NCI-H2107 treated with DMSO at 0.1 percent for 48 hours (cell line): ENCODE data around the gene SH3RF2.

ENCODE experiments used
- DNase-seq: peaks from one replicate; lab custom pipeline; 2025; ENCODE audit not compliant: unreplicated experiment; lab: John Stamatoyannopoulos, UW

The SH3RF2 gene

DNA sequence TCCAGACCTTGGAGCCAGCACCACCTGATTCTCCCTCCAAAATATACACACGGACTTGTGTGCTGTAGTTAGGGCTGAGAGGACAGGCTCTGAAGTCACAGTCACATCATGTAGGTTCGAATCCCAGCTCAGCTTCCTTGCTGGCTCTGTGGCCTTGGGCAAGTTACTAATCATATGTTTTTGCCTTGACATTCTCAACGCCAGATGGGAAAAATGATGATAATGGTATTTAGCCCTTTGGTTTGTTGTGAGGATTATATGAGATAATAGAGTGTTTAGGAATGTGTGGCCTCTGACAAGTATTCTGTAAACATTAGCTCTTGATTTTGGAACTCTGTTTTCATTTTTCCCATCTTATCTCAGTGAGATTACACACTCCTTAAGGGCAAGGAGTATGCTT, 96.5 kb downstream of the SH3RF2 start:
- DNase-seq: no peak

DNA sequence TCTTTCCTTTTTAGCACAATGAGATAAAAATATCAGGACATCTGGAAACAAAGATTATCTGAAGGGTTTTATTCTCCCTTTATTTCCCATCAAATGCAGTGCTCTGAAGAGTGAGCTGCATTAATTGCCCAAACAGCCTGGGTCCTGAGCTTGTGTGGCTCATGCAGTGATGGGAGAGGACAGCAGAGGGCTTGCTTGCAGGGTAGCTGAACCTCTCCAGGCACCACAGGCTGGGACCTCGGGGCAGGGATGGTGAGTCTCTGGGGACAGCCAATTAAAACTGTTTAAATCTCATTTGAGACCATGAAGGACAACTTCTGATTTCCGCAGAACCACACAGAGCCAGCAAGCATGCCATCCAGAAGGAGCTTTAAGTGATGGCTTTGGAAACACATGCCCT, 97.7 kb downstream of the SH3RF2 start:
- no peak for DNase-seq

DNA sequence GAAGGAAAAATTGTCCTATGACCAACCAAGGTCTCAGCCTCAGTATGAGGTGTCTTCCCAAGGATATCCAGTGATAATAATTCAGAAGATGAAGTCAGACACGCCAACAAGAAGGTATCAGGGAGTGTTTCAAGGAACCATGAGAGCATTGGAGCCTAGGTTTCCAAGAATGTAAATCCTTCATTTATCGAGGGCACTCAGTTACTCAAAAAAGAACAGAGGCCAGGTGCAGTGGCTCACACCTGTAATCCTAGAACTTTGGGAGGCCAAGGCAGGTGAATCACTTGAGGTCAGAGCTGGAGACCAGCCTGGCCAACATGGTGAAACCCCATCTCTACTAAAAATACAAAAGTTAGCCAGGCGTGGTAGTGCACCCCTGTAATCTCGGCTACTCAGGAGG, 98.2 kb downstream of the SH3RF2 start:
- no peak for DNase-seq

DNA sequence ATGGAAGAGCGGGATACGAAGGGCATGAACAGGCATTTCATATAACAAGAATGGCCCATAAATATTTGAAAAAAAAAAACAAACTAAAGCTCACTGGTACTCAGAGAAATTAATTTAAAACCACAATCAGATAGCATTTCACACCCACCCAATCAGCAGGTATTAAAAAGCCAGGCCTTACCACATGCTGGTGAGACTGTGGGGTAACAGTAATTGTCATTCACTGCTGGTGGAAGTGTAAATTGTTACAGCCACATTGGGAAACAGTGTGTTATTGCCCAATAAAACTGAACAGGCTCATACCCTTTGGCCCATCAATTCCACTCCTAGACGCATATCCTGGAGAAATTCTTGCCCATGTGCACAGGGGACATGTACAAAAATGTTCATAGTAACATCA, 103.0 kb downstream of the SH3RF2 start:
- no peak for DNase-seq

DNA sequence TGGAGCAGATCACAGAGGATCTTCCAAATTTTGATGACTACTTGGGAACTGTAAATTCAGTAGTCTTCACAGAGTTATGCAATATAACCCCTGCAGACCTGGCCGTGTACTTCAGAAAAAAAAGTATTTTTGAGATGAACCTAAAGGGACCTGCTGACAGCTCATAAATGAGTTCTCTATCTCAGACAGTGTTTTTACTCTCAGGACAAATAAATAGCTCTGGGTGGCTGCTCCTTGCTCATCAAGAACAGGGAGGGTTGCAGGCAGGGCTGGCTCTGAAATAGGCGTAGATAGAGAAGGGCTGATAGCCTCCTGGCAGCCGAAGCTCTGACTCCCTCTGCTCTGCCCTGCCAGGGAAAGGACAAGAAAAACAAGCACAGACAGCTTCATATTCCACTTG, 104.1 kb downstream of the SH3RF2 start:
- DNase-seq: no peak

DNA sequence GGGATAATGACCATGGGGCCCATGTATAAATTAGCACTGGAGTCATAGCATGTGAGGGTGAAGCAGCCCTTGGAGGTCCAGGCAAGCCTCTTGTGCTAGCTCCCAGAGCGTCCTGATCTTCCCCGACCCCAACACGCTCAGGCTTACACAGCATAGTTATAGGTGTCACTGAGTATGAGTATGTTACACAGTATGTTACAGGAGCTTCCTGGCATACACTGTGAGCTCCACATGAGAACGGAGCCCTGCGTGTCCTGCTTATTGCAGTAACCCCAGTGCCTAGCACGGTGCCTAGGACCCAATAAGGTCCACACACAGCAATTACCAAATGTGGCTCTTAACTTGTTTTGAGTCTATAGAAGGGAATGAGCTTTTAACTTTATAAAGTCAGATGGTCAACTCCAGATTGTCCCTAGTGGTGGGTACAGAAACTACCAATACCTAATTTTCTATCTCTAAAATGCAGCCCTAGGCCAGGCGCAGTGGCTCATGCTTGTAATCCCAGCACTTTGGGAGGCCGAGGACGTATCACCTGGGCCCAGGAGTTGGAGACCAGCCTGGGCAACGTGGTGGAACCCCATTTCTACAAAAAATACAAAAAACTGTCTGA, 104.9 kb downstream of the SH3RF2 start:
- no peak for DNase-seq

DNA sequence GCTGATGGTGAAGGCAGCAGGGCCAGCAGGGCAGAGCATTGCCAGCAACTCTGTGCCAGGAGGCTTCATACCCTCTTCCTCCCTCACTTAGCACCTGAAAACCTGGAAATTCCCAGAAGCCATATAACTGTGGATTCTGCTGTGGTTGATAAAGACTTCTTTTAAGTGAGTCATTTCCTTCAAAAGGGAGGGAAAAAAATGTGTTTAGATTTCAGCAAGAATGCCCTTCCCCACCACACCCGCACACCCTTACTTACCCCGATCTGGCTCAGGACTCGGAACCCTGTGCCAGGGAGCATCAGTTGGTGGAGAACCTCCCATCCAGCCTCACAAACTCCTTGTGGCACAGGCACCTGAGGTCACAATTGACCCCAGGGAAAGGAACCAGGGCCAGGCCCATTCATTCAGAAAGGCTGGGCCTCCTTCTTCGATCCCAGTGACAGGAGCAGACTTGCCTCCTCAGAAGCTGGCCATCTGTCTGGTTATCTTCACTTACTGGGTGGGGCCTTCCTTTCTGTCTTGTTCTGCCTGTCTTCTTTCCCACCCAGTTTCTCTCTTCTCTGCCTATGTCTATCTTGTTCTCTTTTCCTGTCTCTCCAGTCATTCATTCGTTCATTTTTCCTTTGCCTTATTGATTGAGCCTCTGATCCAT, 106.4 kb downstream of the SH3RF2 start:
- no peak for DNase-seq

DNA sequence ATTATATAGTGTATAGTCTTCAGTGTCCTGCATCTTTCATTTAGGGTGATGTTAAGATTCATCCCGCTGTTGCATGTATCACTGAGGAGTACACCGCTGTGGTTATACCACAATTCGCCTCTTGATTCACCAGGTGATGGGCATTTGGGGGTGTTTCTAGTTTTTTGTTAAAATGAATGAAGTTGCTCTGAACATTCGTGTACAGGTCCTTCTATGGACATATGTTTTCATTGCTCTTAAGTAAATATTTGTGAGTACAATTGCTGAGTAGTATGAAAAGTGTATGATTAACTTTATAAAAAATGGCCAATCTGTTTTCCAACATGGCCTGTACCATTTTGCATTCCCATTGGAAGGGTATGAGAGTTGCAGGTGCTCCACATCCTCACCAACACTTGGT, 107.3 kb downstream of the SH3RF2 start:
- DNase-seq: no peak

DNA sequence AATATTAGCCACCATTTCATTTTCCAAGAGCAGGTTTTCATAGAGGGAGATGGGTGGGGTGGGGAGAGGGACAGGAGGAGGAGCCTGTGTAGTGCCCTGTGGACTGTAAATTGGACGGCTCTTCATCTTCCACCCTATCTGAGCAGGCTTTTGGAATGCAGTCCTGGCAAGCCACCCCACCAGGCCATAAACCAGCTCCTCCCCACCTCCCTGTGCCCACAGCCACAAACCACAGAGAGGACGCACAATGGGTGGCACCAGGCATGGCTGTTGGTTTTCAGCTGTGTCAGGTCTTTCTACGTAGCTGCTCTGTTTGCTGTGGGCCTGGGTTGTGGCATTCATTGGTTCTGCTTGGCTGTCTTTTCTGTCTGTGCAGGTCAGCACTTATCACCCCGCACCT, 111.0 kb downstream of the SH3RF2 start:
- DNase-seq: peak; percentile 2

DNA sequence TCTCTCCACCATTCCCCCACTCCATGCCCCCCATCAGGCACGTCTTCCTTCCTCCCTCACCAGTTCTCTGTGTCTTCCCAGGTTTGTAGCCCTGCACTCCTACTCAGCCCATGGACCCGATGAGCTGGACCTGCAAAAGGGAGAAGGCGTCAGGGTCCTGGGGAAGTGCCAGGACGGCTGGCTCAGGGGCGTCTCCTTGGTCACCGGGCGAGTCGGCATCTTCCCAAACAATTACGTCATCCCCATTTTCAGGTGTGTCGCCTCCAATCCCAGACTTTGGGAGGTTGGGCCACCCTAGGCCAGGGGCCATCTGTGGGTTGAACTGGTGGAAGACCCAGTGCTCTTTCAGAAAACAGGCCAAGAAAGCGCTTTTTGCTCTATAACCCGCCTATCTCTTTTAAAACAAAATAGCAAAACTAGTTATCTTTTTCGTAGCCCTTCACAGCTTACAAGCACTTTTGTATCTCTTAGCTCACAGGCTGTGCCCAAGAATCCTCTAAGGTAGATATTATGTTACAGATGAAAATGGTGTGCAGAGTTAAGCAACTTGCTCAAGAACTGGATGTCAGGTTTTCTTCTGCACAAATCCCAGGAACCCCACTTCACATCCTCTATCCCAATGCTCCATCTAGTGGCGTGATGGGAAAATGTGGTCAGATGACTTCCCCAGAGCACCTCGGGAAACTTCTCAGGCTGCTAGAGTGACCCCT, 112.8 kb downstream of the SH3RF2 start:
- peak; percentile 33 for DNase-seq

DNA sequence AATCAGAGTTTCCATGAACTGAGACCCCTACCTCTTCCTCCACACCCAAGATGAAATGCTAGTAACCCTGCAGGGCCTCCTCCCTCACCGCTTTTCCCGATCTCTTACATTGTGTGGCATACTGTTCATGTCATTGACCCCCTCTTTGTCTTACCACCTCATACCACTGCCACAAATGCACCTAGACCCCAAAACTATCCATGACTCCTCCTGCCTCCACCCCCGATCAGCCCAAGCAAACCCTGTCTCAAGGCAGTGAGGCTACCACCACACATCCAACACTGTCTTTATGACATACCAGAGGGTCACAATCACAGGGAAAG, 113.3 kb downstream of the SH3RF2 start:
- DNase-seq: no peak

DNA sequence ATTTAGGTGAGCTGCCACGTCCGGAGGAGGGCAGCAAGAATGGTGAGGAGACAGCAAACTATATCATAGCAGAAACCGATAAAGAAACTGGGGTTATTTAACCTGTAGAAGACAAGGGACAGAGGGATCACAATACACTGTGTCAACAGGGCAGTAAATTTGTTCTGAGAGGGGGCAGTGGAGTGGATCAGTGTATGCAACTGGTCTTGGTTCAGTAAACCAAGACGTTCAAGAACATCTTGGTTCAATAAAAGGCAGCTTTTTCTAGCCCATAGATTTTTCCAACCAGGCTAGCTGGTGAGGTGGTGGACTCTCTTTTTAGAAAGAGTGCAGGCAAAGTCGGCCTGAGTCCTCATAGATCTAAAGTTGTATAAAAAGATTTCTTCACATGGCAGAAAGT, 113.7 kb downstream of the SH3RF2 start:
- no peak for DNase-seq

DNA sequence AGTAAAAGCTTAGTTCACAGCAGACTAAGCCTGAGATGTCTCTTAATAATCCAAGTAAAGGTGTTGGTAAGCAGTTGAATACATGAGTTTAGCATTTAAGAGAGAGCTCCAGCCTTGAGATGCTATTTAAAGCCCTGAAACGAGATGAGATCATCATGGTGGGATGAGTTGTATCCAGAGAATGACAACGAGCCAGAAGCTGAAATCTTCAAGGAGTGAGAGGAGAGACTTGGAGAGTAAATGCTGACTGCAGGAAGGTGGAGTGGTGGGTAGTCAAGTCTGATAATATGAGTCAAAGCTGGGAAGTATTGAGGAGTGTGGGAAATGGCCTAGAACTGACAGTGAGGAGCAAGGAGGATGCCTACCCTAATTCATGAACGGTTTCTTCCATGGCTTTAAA, 115.3 kb downstream of the SH3RF2 start:
- no peak for DNase-seq

DNA sequence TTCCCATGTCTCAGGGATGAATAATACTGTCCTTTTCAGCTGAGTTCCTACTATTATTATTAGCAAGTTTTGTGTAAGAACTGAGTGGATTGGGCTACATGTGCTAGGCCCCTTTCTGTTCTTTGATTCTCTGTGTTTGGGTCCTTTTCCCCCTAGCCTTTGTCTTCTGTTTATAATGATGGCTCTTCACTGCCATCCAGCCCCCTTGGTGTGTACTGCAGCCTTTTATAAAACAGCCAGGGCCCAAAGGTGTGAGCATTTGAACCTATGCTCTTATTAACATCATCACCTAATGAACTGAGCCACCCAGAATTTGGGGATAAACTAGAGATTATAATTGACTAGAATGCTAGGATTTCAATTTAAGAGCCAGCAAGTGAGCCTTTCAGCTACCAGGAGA, 116.4 kb downstream of the SH3RF2 start:
- no peak for DNase-seq

DNA sequence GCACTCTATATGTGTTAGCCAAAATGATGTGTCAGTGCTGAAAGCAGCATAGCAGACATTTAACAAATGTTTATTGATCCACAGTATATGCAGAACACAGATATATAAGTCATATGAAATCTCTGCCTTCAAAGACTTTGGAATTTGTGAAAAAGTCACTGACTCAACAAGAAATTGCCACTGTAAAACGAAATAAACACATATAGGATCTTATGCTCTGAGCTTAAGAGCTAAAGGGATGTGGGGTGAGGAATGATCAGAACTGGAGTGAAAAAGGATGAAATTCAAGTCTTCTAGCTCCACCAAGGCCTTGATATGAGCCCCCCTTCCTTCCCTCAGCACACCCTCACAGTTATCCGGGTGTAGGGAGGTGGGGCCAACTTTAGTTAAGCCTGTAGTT, 119.1 kb downstream of the SH3RF2 start:
- DNase-seq: no peak

DNA sequence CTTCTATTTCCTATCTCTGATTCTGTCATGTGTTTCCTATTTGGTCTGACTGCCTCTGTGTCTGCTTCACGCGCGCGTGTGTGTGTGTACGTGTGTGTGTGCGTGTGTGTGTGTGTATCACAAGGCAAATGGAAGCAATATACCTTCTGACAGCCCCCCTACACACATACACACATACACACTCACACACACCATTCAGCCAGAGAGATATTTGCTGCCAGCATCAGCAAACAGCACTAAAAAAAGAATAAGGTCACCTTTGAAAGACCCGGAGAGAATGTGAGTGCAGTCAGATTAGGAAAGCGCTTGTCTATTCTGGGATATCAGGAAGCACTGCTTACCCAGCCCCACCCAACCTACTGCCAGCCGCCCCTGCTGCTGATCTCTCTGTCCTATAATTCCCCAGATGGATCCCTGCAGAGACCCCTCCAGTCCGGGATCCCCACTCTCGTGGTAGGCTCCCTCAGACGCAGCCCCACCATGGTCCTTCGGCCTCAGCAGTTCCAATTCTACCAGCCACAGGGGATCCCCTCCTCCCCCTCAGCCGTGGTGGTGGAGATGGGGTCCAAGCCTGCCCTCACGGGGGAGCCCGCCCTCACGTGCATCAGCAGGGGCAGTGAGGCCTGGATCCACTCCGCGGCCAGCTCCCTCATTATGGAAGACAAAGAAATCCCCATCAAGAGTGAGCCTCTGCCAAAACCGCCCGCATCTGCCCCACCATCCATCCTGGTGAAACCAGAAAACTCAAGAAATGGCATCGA, 123.3 kb downstream of the SH3RF2 start:
- DNase-seq: no peak

DNA sequence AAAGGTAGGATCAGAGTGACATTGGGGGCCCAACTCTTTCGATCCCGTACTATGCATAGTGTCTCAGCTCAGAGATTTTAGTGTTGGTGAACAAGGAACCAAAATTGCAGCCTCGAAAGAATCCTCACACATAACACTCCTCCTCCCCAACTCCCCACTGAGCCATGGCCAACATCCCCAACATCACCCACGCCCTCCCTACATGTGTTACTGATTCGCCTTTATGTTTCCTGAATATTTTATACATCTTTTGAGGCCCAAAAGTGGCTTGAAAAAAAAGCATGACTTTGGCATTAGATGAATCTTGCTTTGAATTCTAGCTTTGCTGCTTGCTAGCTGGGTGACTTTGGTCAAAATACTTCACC, 123.8 kb downstream of the SH3RF2 start:
- no peak for DNase-seq

DNA sequence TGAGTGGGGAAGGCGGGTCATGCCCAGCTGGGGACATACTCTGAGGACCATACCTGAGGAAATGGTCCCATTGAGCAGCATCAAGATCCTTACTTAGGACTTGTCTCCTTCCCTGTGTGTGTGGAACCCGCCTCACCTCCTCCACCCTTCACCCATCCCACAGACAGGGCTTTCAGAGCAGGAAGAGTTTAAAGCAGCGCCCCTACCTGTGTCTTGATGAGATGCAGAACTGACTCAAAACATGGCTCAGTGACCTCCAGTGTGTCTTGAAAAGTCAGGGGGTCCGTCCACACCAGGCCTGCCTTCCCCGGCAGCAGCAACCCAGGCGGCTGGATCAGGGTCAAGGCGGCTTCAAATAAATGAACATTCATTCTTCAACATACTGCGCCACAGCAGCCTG, 130.6 kb downstream of the SH3RF2 start:
- no peak for DNase-seq

DNA sequence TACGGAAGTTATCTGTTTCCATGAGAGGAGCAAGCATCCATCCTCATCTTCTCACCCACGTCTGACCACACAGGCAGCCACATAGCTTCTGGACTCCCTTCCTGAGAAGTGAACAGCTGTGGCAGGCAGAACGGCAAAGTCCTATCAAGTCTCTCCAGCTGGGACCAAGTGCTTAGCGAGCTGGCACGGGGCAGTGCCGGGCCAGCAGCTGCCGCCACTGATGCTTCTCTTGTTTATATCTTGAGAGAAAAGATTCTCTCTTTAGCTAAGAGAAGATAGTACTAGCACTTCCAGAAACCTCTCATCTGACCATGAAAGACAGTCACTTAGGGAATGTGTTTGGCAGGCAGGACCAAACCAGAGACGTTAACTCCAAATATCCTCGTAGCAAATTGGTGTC, 131.8 kb downstream of the SH3RF2 start:
- no peak for DNase-seq

DNA sequence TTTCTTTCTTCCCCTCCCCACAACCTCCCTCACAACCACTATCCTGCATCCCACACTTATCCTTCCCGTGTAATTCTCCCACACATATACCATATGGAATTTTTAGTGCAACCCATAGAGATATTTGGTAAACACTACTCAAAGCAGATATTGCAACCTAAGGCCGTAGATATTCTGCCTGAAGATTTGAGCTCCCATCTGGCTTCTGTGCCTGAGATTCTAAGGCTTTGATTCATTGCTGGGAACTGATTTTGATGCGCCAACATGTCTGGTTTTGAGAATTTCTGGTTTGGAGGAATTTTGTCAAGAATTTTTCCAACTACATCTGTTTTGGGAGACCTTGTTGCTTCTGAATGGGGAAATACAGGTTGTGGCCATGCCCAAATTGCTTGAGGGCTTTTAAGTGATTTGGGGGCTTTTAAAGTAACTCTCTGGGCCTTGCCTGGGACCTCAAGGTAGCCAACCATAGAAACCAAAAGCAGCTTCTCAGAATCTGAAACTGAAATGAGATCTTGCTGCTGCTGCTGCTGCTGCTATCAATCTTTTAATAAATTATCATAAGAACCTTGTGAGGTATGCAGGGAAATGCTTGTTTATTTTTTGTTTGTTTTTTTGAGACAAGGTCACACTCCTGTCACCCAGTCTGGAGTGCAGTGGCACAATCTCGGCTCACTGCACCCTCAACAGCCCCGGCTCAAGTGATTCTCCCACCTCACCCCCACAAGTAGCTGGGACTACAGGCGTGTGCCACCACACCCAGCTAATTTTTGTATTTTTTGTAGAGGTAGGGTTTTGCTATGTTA, 132.8 kb downstream of the SH3RF2 start:
- no peak for DNase-seq

DNA sequence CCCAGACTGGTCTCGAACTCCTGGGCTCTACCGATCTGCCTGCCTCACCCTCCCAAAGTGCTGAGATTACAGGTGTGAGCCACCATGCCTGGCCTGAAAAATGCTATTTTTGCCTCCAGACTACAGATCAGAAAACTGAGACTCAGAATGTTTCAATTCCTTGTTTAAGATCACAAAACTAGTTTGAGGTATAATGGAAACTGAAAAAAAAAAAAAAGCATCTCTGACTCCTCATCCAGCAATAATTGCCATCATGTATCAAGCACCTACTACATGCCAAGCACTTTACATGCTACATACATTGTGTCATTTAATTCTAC, 133.4 kb downstream of the SH3RF2 start:
- no peak for DNase-seq

DNA sequence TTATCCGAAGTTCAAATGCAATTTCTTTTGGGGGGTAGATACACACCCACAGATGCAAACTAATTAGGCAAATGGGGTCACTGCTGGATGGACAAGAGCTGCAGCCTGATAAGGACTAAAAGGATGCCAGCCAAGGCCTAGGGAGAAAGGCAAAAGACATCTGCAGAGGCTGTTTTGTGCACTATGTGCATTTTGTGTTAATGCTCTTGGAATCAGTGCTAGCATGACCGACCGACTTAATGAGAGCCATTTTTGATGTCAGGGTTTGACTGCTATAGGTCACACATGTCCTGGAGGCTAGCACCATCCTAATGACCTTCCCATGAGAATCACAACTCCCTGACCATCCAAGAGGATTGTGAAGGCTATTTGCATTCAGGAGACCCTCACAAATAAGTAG, 134.4 kb downstream of the SH3RF2 start:
- DNase-seq: no peak
